Neutrophil (primary cell): ENCODE results near the gene FOXK1.

Experiments used
- H3K27ac ChIP-seq: fragments of 200-600 bp; sonication (generic); 2 replicates; pipeline ENCODE4 v1.5.1; 2016; ENCODE audit warnings: mild to moderate bottlenecking, moderate library complexity
- H3K27me3 ChIP-seq: fragments of 200-600 bp; sonication (generic); 2 replicates; pipeline ENCODE4 v1.6.0; 2016; ENCODE audit warnings: mild to moderate bottlenecking
- H3K36me3 ChIP-seq: fragments of 200-600 bp; sonication (generic); 2 replicates; pipeline ENCODE4 v1.5.1; 2017
- H3K4me1 ChIP-seq, 2 experiments: fragments of 200-600 bp in 1 of 2; sonication (generic) in 1 of 2; 1 replicate in 1 of 2; 2 replicates in 1 of 2; pipeline versions ENCODE4 v1.5.1 to v1.6.1; 2013 to 2016; ENCODE audit warnings: low read depth in 1 of 2, low read length in 1 of 2, mild to moderate bottlenecking in 1 of 2, moderate library complexity in 1 of 2; ENCODE audit not compliant: control insufficient read depth in 1 of 2, insufficient read depth in 1 of 2
- H3K4me3 ChIP-seq, 2 experiments: fragments of 200-600 bp in 1 of 2; sonication (generic) in 1 of 2; 1 replicate in 1 of 2; 2 replicates in 1 of 2; pipeline ENCODE4 v1.5.1; 2013 to 2016; ENCODE audit warnings: low read depth in 1 of 2, low read length in 1 of 2, mild to moderate bottlenecking in 1 of 2, moderate library complexity in 1 of 2
- H3K9me3 ChIP-seq: fragments of 200-600 bp; sonication (generic); 2 replicates; pipeline ENCODE4 v1.5.1; 2016
- CTCF ChIP-seq: fragments of 200-600 bp; sonication (generic); IDR thresholded peaks from 2 replicates; pipeline ENCODE4 v1.5.1; 2016; ENCODE audit warnings: antibody characterized with exemption

FOXK1 gene

GRCh38 chr7:4711634-4712033 is 29.5 kb downstream of the FOXK1 start:
- no peak overlapping the region for H3K27ac ChIP-seq
- H3K27me3 ChIP-seq = no peaks in the 10 kb centered on the region
- no peaks in the 10 kb centered on the region for H3K36me3 ChIP-seq
- peaks cover 53 to 55% of the 10 kb centered on the region in 2 experiments for H3K4me1 ChIP-seq
- H3K4me3 ChIP-seq = no peak overlapping the region
- no peaks in the 10 kb centered on the region for H3K9me3 ChIP-seq
- TF ChIP-seq CTCF = no peak

GRCh38 chr7:4712281-4713182 is 30.4 kb downstream of the FOXK1 start:
- Histone ChIP-seq H3K27ac (peak overlapping the region; percentile 55), H3K4me1 (peaks cover 51 to 52% of the 10 kb centered on the region in 2 experiments), H3K36me3 (no peaks in the 10 kb centered on the region), H3K4me3 (peak overlapping the region; percentile 44 to 48), H3K27me3 (no peaks in the 10 kb centered on the region), H3K9me3 (no peaks in the 10 kb centered on the region)
- no peak for TF ChIP-seq CTCF

- H3K27me3 ChIP-seq = no peaks in the 10 kb centered on the region
- TF ChIP-seq CTCF = no peak
- H3K4me3 ChIP-seq = peak overlapping the region; percentile 44 to 48
- no peaks in the 10 kb centered on the region for H3K9me3 ChIP-seq
- no peaks in the 10 kb centered on the region for H3K36me3 ChIP-seq
- peak overlapping the region; percentile 55 for H3K27ac ChIP-seq
- peaks cover 51 to 52% of the 10 kb centered on the region in 2 experiments for H3K4me1 ChIP-seq
Observed at GRCh38 chr7:4713183-4713784, 31.2 kb downstream of the FOXK1 start.

GRCh38 chr7:4714161-4714700 is 32.1 kb downstream of the FOXK1 start:
- no peak for TF ChIP-seq CTCF
- H3K27me3 ChIP-seq = no peaks in the 10 kb centered on the region
- H3K27ac ChIP-seq = peak overlapping the region; percentile 84
- no peaks in the 10 kb centered on the region for H3K9me3 ChIP-seq
- peaks cover 51 to 52% of the 10 kb centered on the region in 2 experiments for H3K4me1 ChIP-seq
- H3K36me3 ChIP-seq = no peaks in the 10 kb centered on the region
- peak overlapping the region; percentile 51 to 53 for H3K4me3 ChIP-seq

GRCh38 chr7:4714767-4715409 is 32.8 kb downstream of the FOXK1 start:
- Histone ChIP-seq H3K4me1 (peaks cover 51 to 52% of the 10 kb centered on the region in 2 experiments), H3K27ac (peak overlapping the region; percentile 84), H3K4me3 (peak overlapping the region; percentile 51 to 53), H3K9me3 (no peaks in the 10 kb centered on the region), H3K27me3 (no peaks in the 10 kb centered on the region), H3K36me3 (no peaks in the 10 kb centered on the region)
- no peak for TF ChIP-seq CTCF
